ENCODE results near the gene COX7A2.

- TF ChIP-seq, protein P1, sequence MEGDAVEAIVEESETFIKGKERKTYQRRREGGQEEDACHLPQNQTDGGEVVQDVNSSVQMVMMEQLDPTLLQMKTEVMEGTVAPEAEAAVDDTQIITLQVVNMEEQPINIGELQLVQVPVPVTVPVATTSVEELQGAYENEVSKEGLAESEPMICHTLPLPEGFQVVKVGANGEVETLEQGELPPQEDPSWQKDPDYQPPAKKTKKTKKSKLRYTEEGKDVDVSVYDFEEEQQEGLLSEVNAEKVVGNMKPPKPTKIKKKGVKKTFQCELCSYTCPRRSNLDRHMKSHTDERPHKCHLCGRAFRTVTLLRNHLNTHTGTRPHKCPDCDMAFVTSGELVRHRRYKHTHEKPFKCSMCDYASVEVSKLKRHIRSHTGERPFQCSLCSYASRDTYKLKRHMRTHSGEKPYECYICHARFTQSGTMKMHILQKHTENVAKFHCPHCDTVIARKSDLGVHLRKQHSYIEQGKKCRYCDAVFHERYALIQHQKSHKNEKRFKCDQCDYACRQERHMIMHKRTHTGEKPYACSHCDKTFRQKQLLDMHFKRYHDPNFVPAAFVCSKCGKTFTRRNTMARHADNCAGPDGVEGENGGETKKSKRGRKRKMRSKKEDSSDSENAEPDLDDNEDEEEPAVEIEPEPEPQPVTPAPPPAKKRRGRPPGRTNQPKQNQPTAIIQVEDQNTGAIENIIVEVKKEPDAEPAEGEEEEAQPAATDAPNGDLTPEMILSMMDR (IDR thresholded peaks at IDR 0.05): no peak
- no peak for TF ChIP-seq POLR2AphosphoS5 (IDR thresholded peaks at IDR 0.05; ENCODE audit: low read depth, low read length)
- TF ChIP-seq TCF7L2 (IDR thresholded peaks at IDR 0.05; ENCODE audit: low read depth, low read length): no peak
Measured at GRCh38 chr6:75272145-75272840, 28.7 kb upstream of the COX7A2 start.
